Stimulated activated CD8-positive, alpha-beta memory T cell treated with anti-CD3 and anti-CD28 coated beads, Interleukin-12 subunit alpha, Interleukin-12 subunit beta, amount 100 ng/mL, for 4 hours (primary cell): ENCODE results near the gene GRM7.

Experiments
- DNase-seq: peaks from one replicate; pipeline ENCODE4 v3.0.0-alpha.2; 2020; ENCODE audit warnings: low read depth

GRM7 gene

GRCh38 chr3:7720649-7721297 lies 859.9 kb downstream of the GRM7 start:
- no peak for DNase-seq

GRCh38 chr3:7721869-7722268 lies 861.0 kb downstream of the GRM7 start:
- DNase-seq, result no peak

GRCh38 chr3:7728566-7729519 lies 867.9 kb downstream of the GRM7 start:
- DNase-seq, result no peak

- no peak for DNase-seq
These were observed 873.0 kb downstream of the GRM7 start for GRCh38 chr3:7733933-7734332.

GRCh38 chr3:7734456-7734855 lies 873.5 kb downstream of the GRM7 start:
- DNase-seq, result no peak

- no peak for DNase-seq
These were observed 876.3 kb downstream of the GRM7 start for GRCh38 chr3:7737263-7737662.

- no peak for DNase-seq
These were observed 878.8 kb downstream of the GRM7 start for GRCh38 chr3:7739754-7740153.

GRCh38 chr3:7740458-7740857 lies 879.5 kb downstream of the GRM7 start:
- DNase-seq, result no peak

GRCh38 chr3:7744850-7745249 lies 883.9 kb downstream of the GRM7 start:
- no peak for DNase-seq

- no peak for DNase-seq
These were observed 884.8 kb downstream of the GRM7 start for GRCh38 chr3:7745711-7746110.

GRCh38 chr3:7749931-7750695 lies 889.2 kb downstream of the GRM7 start:
- no peak for DNase-seq

GRCh38 chr3:7752005-7752404 lies 891.1 kb downstream of the GRM7 start:
- no peak for DNase-seq

- no peak for DNase-seq
These were observed 893.9 kb downstream of the GRM7 start for GRCh38 chr3:7754653-7755441.

GRCh38 chr3:7759630-7760029 lies 898.7 kb downstream of the GRM7 start:
- no peak for DNase-seq

- no peak for DNase-seq
These were observed 899.8 kb downstream of the GRM7 start for GRCh38 chr3:7760718-7761117.

GRCh38 chr3:7764115-7764514 lies 903.2 kb downstream of the GRM7 start:
- no peak for DNase-seq

GRCh38 chr3:7766530-7766929 lies 905.6 kb downstream of the GRM7 start:
- no peak for DNase-seq

GRCh38 chr3:7779331-7779730 lies 918.4 kb downstream of the GRM7 start:
- no peak for DNase-seq

- no peak for DNase-seq
These were observed 920.5 kb downstream of the GRM7 start for GRCh38 chr3:7781395-7781794.

- no peak for DNase-seq
These were observed 927.2 kb downstream of the GRM7 start for GRCh38 chr3:7787871-7788828.

GRCh38 chr3:7788881-7789280 lies 928.0 kb downstream of the GRM7 start:
- DNase-seq, result no peak
